Suprapubic skin (tissue), 4 donors: ENCODE results near the gene APCDD1.

Experiments used
- EP300 ChIP-seq: sonication (generic); formaldehyde crosslinking; IDR thresholded peaks from one replicate; pipeline ENCODE4 v1.6.1; 2017; ENCODE audit warnings: antibody characterized with exemption
- POLR2A ChIP-seq, 2 donors: fragments of 450-650 bp; IDR thresholded peaks; one replicate each; pipeline ENCODE4 v1.6.1; 2017; ENCODE audit warnings: antibody characterized with exemption in 2 of 2, mild to moderate bottlenecking in 2 of 2, moderate library complexity in 2 of 2
- POLR2AphosphoS5 ChIP-seq, 3 donors: sonication (generic); formaldehyde crosslinking; IDR thresholded peaks; one replicate each; pipeline ENCODE4 v1.6.1; 2017; ENCODE audit warnings: antibody characterized with exemption in 3 of 3
- TF ChIP-seq, protein P1 (sequence below), 2 donors: fragments of 200-600 bp in 1 of 2; fragments of 450-650 bp in 1 of 2; sonication (generic) in 1 of 2; IDR thresholded peaks; one replicate each; pipeline ENCODE4 v1.5.1; 2016 to 2019; ENCODE audit warnings: antibody characterized with exemption in 2 of 2, mild to moderate bottlenecking in 1 of 2, moderate library complexity in 1 of 2

DNA sequence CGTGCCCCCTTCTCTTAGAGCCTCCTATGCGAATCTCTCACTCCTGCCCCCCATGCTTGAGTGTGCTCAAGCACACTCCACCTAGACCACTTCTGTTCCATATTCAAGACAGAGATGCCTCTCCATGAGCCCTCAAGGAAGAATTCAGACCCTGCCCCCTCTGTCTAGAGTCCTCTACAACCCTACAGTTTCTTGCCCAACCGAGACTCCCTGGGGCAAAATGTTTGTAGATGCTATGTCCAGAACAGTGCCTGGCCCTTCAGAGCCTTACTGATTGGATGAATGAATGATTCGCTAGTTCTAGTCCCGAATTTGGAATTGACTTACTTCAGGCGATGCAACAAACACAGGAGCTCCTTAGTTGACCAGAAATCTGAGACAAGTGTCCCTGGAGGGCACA, 8.7 kb downstream of the APCDD1 start:
- no peak for TF ChIP-seq POLR2A (IDR thresholded peaks at IDR 0.05)
- TF ChIP-seq, protein P1, sequence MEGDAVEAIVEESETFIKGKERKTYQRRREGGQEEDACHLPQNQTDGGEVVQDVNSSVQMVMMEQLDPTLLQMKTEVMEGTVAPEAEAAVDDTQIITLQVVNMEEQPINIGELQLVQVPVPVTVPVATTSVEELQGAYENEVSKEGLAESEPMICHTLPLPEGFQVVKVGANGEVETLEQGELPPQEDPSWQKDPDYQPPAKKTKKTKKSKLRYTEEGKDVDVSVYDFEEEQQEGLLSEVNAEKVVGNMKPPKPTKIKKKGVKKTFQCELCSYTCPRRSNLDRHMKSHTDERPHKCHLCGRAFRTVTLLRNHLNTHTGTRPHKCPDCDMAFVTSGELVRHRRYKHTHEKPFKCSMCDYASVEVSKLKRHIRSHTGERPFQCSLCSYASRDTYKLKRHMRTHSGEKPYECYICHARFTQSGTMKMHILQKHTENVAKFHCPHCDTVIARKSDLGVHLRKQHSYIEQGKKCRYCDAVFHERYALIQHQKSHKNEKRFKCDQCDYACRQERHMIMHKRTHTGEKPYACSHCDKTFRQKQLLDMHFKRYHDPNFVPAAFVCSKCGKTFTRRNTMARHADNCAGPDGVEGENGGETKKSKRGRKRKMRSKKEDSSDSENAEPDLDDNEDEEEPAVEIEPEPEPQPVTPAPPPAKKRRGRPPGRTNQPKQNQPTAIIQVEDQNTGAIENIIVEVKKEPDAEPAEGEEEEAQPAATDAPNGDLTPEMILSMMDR (IDR thresholded peaks at IDR 0.05) = no peak
- TF ChIP-seq POLR2AphosphoS5 (IDR thresholded peaks at IDR 0.05) = no peak
- no peak for TF ChIP-seq EP300
